Measurements from ENCODE around the gene BHLHE40.

- TF ChIP-seq POLR2A (IDR thresholded peaks at IDR 0.05) (no peak), CTCF (IDR thresholded peaks at IDR 0.05) (no peak), EP300 (IDR thresholded peaks at IDR 0.05) (no peak)
Observed at GRCh38 chr3:4954256-4955000, 24.8 kb upstream of the BHLHE40 start.
